Natural killer cell (primary cell): ENCODE results near the gene OR6A2. TPM values are rescaled to one million over a fixed set of nuclear protein-coding genes. Genes with fewer than 3 reads are reported as not detected.

ENCODE experiments used
- ATAC-seq, 3 donors: fragments of 150-1000 bp in 2 of 3; fragments of 200-7000 bp in 1 of 3; cut with Tn5 transposase; 1 replicate in 1 of 3; 2 replicates in 2 of 3; pipeline ENCODE4 v1.10.0; 2021; ENCODE audit warnings: mild to moderate bottlenecking in 2 of 3, moderate library complexity in 2 of 3
- DNase-seq, 2 donors: peaks; one replicate each; pipeline versions ENCODE4 v3.0.0 to v3.0.0-alpha.2; 2013 to 2021; ENCODE audit warnings: mixed read lengths in 1 of 2
- H3K27ac ChIP-seq: one replicate; pipeline ENCODE4 v1.5.1; 2013; ENCODE audit warnings: mild to moderate bottlenecking, low read length
- H3K27me3 ChIP-seq: one replicate; pipeline ENCODE4 v1.6.1; 2013; ENCODE audit warnings: low read length; ENCODE audit not compliant: control insufficient read depth, insufficient read depth
- H3K36me3 ChIP-seq: one replicate; pipeline ENCODE4 v1.6.1; 2013; ENCODE audit warnings: low read length; ENCODE audit not compliant: control insufficient read depth, insufficient read depth
- H3K4me1 ChIP-seq: one replicate; pipeline ENCODE4 v1.6.1; 2013; ENCODE audit warnings: low read length; ENCODE audit not compliant: control insufficient read depth, insufficient read depth
- H3K4me3 ChIP-seq: one replicate; pipeline ENCODE4 v1.5.1; 2013; ENCODE audit warnings: low read length
- H3K9me3 ChIP-seq: one replicate; pipeline ENCODE4 v1.6.1; 2013; ENCODE audit warnings: low read length; ENCODE audit not compliant: control insufficient read depth, insufficient read depth
- H3K27ac Mint-ChIP-seq, 2 donors: one replicate each; pipeline ENCODE4 v1.8.0; 2022; ENCODE audit warnings: mild to moderate bottlenecking in 2 of 2, mixed read lengths in 2 of 2, moderate library complexity in 1 of 2
- H3K27me3 Mint-ChIP-seq, 2 donors: one replicate each; pipeline ENCODE4 v1.8.0; 2022; ENCODE audit warnings: low read depth in 2 of 2, mixed read lengths in 2 of 2
- H3K36me3 Mint-ChIP-seq: one replicate; pipeline ENCODE4 v1.8.0; 2022; ENCODE audit warnings: mixed read lengths
- H3K4me1 Mint-ChIP-seq, 2 donors: one replicate each; pipeline ENCODE4 v1.8.0; 2022; ENCODE audit warnings: mixed read lengths in 2 of 2
- H3K4me3 Mint-ChIP-seq: one replicate; pipeline ENCODE4 v1.8.0; 2022; ENCODE audit warnings: mild to moderate bottlenecking, moderate library complexity, mixed read lengths
- H3K9me3 Mint-ChIP-seq, 2 donors: one replicate each; pipeline ENCODE4 v1.8.0; 2022; ENCODE audit warnings: mixed read lengths in 2 of 2
- WGBS: methylation state at CpG from one replicate; pipeline ENCODE4 v1.1.7; 2013; ENCODE audit warnings: missing lambda C conversion rate; ENCODE audit not compliant: insufficient coverage; 5-methylcytosine and 5-hydroxymethylcytosine counted together
- intact Hi-C: fragments of 100-400 bp; cut with micrococcal nuclease; formaldehyde crosslinking; loops from one replicate; pipeline ENCODE4 v1.14.2; 2022
- total RNA-seq, 4 donors: library from RNA; stranded (reverse); fragments of 120-200 nt in 1 of 4; gene quantifications; one replicate each; pipeline versions ENCODE4 v1.2.3 to v1.2.4, GENCODE V29; 2013 to 2022
- TF ChIP-seq, protein P1 (sequence below): fragments of 200-600 bp; IDR thresholded peaks from one replicate; pipeline ENCODE4 v1.8.0; 2022; ENCODE audit warnings: antibody characterized with exemption

Gene OR6A2
- total RNA-seq: not detected
- total RNA-seq (2013): 0.09 TPM

DNA sequence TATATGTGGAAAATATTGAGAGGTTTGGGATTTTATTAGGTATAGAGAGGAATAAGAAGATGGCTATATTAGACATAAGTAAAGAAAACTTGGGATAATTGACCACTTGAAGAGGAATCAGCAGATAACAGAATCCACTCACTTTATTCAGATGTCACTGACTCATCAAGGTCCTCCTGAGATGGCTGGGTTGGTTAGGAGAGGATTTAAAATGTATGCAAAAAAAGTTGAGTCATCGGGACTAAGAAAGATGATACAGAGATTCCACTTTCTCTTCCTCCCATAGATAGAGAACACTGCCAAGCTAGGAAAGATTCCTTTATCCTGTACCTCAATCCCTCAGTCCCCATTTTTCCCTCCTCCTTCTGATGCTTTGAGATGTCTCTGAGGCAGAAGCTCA, at the start of gene OR6A2:
TSS of gene OR6A2 (minus strand) at position 288 of the 400 bp plus-strand sequence. CDS start 3,981 bp downstream, outside the sequence.
- H3K27me3 ChIP-seq: no peaks in the 10 kb centered on the region
- peaks cover 3% of the 10 kb centered on the region for H3K9me3 ChIP-seq
- Mint-ChIP-seq H3K27me3 (peaks cover 6 to 22% of the 10 kb centered on the region in 2 donors), H3K36me3 (no peaks in the 10 kb centered on the region), H3K27ac (no peak within 1 kb of the TSS), H3K4me1 (no peaks in the 10 kb centered on the region), H3K4me3 (no peak within 1 kb of the TSS), H3K9me3 (peaks cover 0 to 6% of the 10 kb centered on the region in 2 donors)
- no CpG with 5 or more reads among the region's 1 CpG for whole genome bisulfite sequencing
- H3K4me1 ChIP-seq: no peaks in the 10 kb centered on the region
- TF ChIP-seq, protein P1, sequence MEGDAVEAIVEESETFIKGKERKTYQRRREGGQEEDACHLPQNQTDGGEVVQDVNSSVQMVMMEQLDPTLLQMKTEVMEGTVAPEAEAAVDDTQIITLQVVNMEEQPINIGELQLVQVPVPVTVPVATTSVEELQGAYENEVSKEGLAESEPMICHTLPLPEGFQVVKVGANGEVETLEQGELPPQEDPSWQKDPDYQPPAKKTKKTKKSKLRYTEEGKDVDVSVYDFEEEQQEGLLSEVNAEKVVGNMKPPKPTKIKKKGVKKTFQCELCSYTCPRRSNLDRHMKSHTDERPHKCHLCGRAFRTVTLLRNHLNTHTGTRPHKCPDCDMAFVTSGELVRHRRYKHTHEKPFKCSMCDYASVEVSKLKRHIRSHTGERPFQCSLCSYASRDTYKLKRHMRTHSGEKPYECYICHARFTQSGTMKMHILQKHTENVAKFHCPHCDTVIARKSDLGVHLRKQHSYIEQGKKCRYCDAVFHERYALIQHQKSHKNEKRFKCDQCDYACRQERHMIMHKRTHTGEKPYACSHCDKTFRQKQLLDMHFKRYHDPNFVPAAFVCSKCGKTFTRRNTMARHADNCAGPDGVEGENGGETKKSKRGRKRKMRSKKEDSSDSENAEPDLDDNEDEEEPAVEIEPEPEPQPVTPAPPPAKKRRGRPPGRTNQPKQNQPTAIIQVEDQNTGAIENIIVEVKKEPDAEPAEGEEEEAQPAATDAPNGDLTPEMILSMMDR: no peak
- H3K27ac ChIP-seq: no peak within 1 kb of the TSS
- H3K4me3 ChIP-seq: no peak within 1 kb of the TSS
- no peak for ATAC-seq
- no peaks in the 10 kb centered on the region for H3K36me3 ChIP-seq
- DNase-seq: no peak
- intact Hi-C loops: no loop called here

DNA sequence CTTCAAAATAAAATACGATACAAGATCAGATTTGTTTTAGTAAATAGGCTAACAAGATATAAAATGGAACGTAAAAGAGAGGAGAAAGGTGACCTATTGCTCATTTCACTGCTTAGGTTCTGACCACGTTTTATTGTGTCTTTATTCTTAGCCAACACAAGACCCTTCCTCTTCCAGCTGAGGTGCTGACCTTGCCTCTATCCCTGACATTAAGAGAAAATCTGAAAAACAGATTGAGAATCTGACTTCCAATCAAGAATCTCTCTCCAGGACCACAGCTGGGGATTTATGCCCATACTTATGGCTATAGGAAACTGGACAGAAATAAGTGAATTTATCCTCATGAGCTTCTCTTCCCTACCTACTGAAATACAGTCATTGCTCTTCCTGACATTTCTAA, 45.9 kb upstream of the OR6A2 start, which contains the start of gene OR10A5:
TSS of gene OR10A5 (plus strand) at position 301 of the 400 bp plus-strand sequence. CDS start at position 301, 0 bp downstream.
- H3K9me3 Mint-ChIP-seq: no peaks in the 10 kb centered on the region
- Histone ChIP-seq H3K4me3 (no peak within 1 kb of the TSS), H3K27ac (no peak within 1 kb of the TSS), H3K27me3 (peaks cover 3% of the 10 kb centered on the region), H3K36me3 (no peaks in the 10 kb centered on the region), H3K4me1 (no peaks in the 10 kb centered on the region), H3K9me3 (no peaks in the 10 kb centered on the region)
- WGBS: 86% methylated on average over 2 of the region's 3 CpGs
- H3K4me3 Mint-ChIP-seq: no peak within 1 kb of the TSS
- intact Hi-C loops: no loop called here
- no peaks in the 10 kb centered on the region for H3K36me3 Mint-ChIP-seq
- no peak for DNase-seq
- ATAC-seq: no peak
- TF ChIP-seq, protein P1: no peak
- H3K27ac Mint-ChIP-seq: no peak within 1 kb of the TSS
- H3K27me3 Mint-ChIP-seq: peaks cover 19 to 22% of the 10 kb centered on the region in 2 donors
- H3K4me1 Mint-ChIP-seq: no peaks in the 10 kb centered on the region

DNA sequence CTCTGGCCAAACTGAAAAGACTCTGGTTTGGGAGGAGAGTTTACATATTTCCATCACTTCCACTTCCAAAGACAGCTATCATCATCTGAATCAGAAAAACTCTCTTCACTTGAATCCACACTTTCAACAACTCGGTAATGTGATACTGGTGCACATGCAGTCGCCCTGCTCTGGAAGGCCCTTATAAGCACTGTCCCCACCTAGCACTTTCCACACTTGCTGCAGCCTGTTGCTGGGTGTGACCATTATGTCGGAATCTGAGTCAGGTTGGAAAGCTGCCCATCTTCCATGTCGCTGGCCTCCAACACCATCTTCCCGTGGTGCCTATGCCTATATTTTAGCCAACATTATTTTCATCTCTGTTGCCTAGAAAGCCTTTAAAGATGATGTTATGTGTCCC, 44.9 kb upstream of the OR6A2 start:
- H3K4me1 ChIP-seq: no peaks in the 10 kb centered on the region
- no peak overlapping the region for H3K27ac ChIP-seq
- ATAC-seq: no peak
- TF ChIP-seq, protein P1: no peak
- H3K36me3 Mint-ChIP-seq: no peaks in the 10 kb centered on the region
- peaks cover 3% of the 10 kb centered on the region for H3K27me3 ChIP-seq
- WGBS: 89% methylated on average over 5 of the region's 5 CpGs
- no peak overlapping the region for H3K4me3 Mint-ChIP-seq
- peaks cover 19 to 22% of the 10 kb centered on the region in 2 donors for H3K27me3 Mint-ChIP-seq
- no peaks in the 10 kb centered on the region for H3K36me3 ChIP-seq
- no peaks in the 10 kb centered on the region for H3K9me3 Mint-ChIP-seq
- intact Hi-C loops: no loop called here
- no peaks in the 10 kb centered on the region for H3K4me1 Mint-ChIP-seq
- no peak overlapping the region for H3K27ac Mint-ChIP-seq
- H3K9me3 ChIP-seq: no peaks in the 10 kb centered on the region
- no peak for DNase-seq
- H3K4me3 ChIP-seq: no peak overlapping the region

DNA sequence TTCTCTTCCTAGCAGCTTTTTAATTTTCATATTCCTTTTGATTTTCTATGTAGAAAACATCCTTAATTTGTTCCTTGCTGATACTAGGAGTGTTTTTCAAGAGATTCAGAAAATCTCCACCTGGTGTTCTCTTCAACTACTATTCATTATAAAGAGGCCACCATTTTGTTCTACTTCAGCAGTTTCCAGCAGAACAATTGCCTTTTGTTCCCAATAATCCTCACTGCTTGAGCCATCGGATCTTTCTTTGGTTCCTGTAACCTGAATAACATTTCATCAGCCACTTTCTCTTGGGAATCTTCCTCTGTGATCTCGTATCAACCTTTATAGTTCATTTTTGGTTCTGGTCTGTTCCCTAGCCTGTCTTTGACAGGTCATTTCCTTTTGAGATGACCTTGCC, 44.2 kb upstream of the OR6A2 start:
- no peaks in the 10 kb centered on the region for H3K36me3 ChIP-seq
- no peak overlapping the region for H3K27ac ChIP-seq
- peaks cover 3% of the 10 kb centered on the region for H3K27me3 ChIP-seq
- no peak overlapping the region for H3K27ac Mint-ChIP-seq
- no peaks in the 10 kb centered on the region for H3K9me3 ChIP-seq
- no peaks in the 10 kb centered on the region for H3K4me1 ChIP-seq
- DNase-seq (no peak), ATAC-seq (no peak)
- no peak overlapping the region for H3K4me3 ChIP-seq
- no peaks in the 10 kb centered on the region for H3K36me3 Mint-ChIP-seq
- intact Hi-C loops: no loop called here
- H3K9me3 Mint-ChIP-seq: no peaks in the 10 kb centered on the region
- H3K27me3 Mint-ChIP-seq: peaks cover 19 to 22% of the 10 kb centered on the region in 2 donors
- H3K4me3 Mint-ChIP-seq: no peak overlapping the region
- no peaks in the 10 kb centered on the region for H3K4me1 Mint-ChIP-seq
- WGBS: 89% methylated on average over 2 of the region's 2 CpGs
- TF ChIP-seq, protein P1: no peak
